Stimulated activated naive CD8-positive, alpha-beta T cell treated with anti-CD3 and anti-CD28 coated beads, Interleukin-15, amount 100 ng/mL, for 72 hours (primary cell): ENCODE measurements around the gene PTPRJ.
"Not testable (repeated sequence)": the region's sequence is repeated elsewhere in the genome, so short reads cannot be mapped to it uniquely, and the experiment has no call there.

Experiments used
- ATAC-seq: fragments of 150-1000 bp; cut with Tn5 transposase; 2 replicates; pipeline ENCODE4 v1.10.0; 2021; ENCODE audit warnings: mild to moderate bottlenecking, moderate library complexity
- DNase-seq, 2 donors: peaks; one replicate each; pipeline ENCODE4 v3.0.0; 2021 to 2022
- H3K27ac Mint-ChIP-seq, 2 donors: one replicate each; pipeline ENCODE4 v1.8.0; 2022; ENCODE audit warnings: mild to moderate bottlenecking in 2 of 2, mixed read lengths in 2 of 2, moderate library complexity in 2 of 2
- H3K27me3 Mint-ChIP-seq: one replicate; pipeline ENCODE4 v1.8.0; 2022; ENCODE audit warnings: mixed read lengths
- H3K4me1 Mint-ChIP-seq: one replicate; pipeline ENCODE4 v1.8.0; 2022; ENCODE audit warnings: mild to moderate bottlenecking, mixed read lengths
- H3K4me3 Mint-ChIP-seq, 2 donors: one replicate each; pipeline ENCODE4 v1.8.0; 2022; ENCODE audit warnings: mild to moderate bottlenecking in 2 of 2, mixed read lengths in 2 of 2, moderate library complexity in 1 of 2
- H3K9me3 Mint-ChIP-seq, 2 donors: one replicate each; pipeline ENCODE4 v1.8.0; 2022; ENCODE audit warnings: mixed read lengths in 2 of 2

The PTPRJ gene

GRCh38 chr11:48129697-48130395 is 149.5 kb downstream of the PTPRJ start:
- H3K27ac Mint-ChIP-seq = no peak overlapping the region
- no peaks in the 10 kb centered on the region for H3K27me3 Mint-ChIP-seq
- H3K9me3 Mint-ChIP-seq = no peaks in the 10 kb centered on the region
- no peak for ATAC-seq
- no peak for DNase-seq
- peaks cover 12% of the 10 kb centered on the region for H3K4me1 Mint-ChIP-seq
- no peak overlapping the region for H3K4me3 Mint-ChIP-seq

- Mint-ChIP-seq H3K9me3 (no peaks in the 10 kb centered on the region), H3K4me3 (no peak overlapping the region), H3K27ac (no peak overlapping the region)
Measured at GRCh38 chr11:48134221-48134922, 154.0 kb downstream of the PTPRJ start.

DNA sequence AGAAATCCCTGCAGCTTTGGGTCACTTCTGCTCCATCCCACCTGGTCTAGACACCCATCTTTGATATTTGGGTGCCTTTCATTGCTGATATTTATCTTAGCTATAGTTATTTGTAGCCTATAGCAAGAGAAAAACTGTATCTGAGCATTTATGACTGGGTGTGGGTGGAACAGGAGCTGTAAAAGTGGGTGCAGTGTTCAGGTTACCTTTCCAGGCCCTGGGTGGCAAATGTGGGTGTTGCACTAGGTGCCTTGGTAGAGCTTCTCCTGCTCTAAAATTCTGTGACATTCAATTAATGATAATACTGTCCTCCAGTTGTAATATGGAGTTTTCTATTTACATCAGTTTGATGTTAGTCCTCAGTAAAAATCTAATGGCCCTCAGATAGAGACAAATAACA is 157.9 kb downstream of the PTPRJ start:
- no peak for DNase-seq
- no peaks in the 10 kb centered on the region for H3K4me1 Mint-ChIP-seq
- H3K9me3 Mint-ChIP-seq = no peaks in the 10 kb centered on the region
- no peak for ATAC-seq
- H3K27me3 Mint-ChIP-seq = no peaks in the 10 kb centered on the region
- H3K4me3 Mint-ChIP-seq = no peak overlapping the region
- H3K27ac Mint-ChIP-seq = no peak overlapping the region

More at GRCh38 chr11:48134221-48134922, 154.0 kb downstream of the PTPRJ start:
- no peak for ATAC-seq
- Mint-ChIP-seq H3K4me1 (peaks cover 8% of the 10 kb centered on the region), H3K27me3 (no peaks in the 10 kb centered on the region)
- DNase-seq = no peak

DNA sequence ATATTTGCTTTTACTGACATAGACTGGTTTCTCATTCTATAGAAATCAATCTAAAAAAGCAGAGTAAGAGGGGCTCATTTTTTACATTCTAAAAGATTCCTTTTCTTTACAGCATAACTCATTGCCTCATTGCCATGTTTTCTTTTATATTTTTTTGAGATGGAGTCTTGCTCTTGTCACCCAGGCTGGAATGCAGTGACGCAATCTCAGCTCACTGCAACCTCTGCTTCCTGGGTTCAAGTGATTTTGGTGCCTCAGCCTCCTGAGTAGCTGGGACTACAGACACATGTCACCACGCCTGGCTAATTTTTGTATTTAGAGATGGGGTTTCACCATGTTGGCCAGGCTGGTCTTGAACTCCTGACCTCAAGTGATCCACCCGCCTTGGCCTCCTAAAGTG is 159.5 kb downstream of the PTPRJ start:
- peak overlapping the region in 1 of 2 donors; percentile 77 for H3K27ac Mint-ChIP-seq
- not testable (repeated sequence) for H3K4me1 Mint-ChIP-seq, H3K9me3 Mint-ChIP-seq, ATAC-seq, H3K4me3 Mint-ChIP-seq, H3K27me3 Mint-ChIP-seq, DNase-seq

DNA sequence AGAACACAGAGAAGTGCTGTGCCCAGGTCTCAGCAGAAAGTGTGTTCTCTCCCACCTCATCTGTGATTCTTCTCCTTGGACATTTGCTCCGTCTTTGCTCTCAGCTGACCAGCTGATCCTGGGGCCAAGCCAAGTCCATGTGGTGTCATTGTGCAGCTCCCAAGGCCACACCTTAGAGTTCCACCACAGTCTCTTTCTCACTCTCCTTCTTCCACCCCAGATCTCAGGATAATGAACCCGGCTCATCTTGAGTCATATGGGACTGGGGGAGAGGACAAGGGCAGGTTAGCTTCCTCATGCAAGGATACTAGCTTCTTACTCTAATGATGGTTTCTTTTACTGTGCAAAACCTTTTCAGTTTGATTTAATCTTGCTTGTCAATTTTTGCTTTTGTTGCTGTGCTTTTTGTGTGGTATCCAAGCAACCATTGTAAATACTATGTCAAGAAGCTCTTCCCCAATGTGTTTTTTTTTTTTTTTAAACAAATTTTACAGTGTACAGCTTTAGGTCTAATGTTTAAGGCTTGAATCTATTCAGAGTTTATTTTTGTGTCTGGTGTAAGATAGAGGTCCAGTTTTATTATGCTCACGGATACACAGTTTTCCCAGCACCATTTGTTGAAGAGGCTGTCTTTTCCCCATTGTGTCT is 161.2 kb downstream of the PTPRJ start:
- H3K27me3 Mint-ChIP-seq = no peaks in the 10 kb centered on the region
- no peaks in the 10 kb centered on the region for H3K4me1 Mint-ChIP-seq
- H3K27ac Mint-ChIP-seq = peak overlapping the region in 1 of 2 donors; percentile 86
- no peak overlapping the region for H3K4me3 Mint-ChIP-seq
- DNase-seq = no peak
- no peaks in the 10 kb centered on the region for H3K9me3 Mint-ChIP-seq
- no peak for ATAC-seq

- Mint-ChIP-seq H3K4me1 (no peaks in the 10 kb centered on the region), H3K4me3 (no peak overlapping the region), H3K9me3 (no peaks in the 10 kb centered on the region), H3K27me3 (no peaks in the 10 kb centered on the region), H3K27ac (no peak overlapping the region)
- no peak for DNase-seq
- no peak for ATAC-seq
Measured at GRCh38 chr11:48142889-48143288, 162.5 kb downstream of the PTPRJ start.

DNA sequence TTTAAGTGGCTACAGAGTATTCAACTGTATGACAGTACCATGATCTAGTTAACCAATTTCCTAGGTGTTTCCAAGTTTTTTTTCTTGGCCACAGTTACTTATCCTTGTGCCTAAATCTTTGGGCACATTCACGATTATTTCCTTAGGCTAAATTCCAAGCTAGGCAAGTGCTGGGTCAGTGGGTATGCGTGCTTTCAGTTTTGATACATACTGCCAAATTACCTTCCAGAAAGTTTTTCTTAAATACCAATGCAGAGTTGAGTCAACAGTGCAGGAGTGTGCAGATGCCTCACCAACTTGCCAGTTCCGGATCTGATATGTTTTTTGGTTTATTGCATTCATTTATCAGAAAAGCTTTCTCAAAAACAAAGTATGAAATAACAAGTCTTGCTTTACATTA is 168.4 kb downstream of the PTPRJ start:
- H3K9me3 Mint-ChIP-seq = peaks cover 3 to 15% of the 10 kb centered on the region in 2 donors
- no peak for DNase-seq
- no peak overlapping the region for H3K4me3 Mint-ChIP-seq
- no peak for ATAC-seq
- H3K27ac Mint-ChIP-seq = no peak overlapping the region
- no peaks in the 10 kb centered on the region for H3K4me1 Mint-ChIP-seq
- no peaks in the 10 kb centered on the region for H3K27me3 Mint-ChIP-seq

DNA sequence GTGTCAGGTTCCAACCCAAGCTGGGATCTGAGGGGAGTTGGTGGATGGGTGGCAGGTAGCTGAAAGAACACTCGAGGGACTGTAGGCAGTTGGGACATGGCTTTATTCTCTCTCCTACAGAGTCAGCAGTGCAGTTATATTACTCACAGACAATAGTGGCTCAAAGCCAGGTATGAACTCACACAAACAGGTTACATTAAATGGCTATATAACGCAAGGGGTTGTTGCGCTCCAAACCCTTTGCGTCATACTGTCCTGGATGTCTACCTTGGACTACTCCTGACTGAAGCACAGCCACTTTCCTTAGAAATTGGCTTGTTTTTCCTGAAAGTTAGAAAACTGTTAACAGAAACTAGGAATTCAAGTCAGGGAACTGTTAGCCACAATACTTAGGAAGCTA is 169.9 kb downstream of the PTPRJ start:
- H3K27ac Mint-ChIP-seq = no peak overlapping the region
- DNase-seq = no peak

DNA sequence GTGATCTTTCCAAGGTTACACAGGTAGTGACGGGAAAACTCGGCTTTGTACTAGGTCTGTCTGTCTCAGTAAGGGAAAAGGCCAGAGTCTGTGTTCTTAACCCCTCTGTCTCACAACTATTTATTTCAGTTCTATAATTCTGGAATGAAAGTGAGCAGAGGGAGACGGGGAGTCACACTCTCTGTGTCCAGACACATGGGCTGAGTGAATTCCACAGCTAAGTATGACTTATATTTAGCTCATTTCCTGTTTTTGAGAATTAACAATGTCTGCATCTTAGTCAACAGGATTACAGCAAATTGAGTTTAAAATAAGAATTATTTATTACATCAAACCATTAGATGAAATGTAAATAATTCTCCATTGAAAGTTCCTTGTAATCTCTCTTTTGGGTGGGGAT is 173.8 kb downstream of the PTPRJ start:
- peaks cover 15 to 18% of the 10 kb centered on the region in 2 donors for H3K9me3 Mint-ChIP-seq
- no peaks in the 10 kb centered on the region for H3K4me1 Mint-ChIP-seq
- no peak for ATAC-seq
- H3K27ac Mint-ChIP-seq = no peak overlapping the region
- H3K27me3 Mint-ChIP-seq = no peaks in the 10 kb centered on the region
- H3K4me3 Mint-ChIP-seq = no peak overlapping the region
- DNase-seq = no peak

More for the DNA sequence above, 169.9 kb downstream of the PTPRJ start:
- Mint-ChIP-seq H3K27me3 (no peaks in the 10 kb centered on the region), H3K4me3 (no peak overlapping the region), H3K9me3 (peaks cover 15 to 18% of the 10 kb centered on the region in 2 donors), H3K4me1 (no peaks in the 10 kb centered on the region)
- no peak for ATAC-seq

DNA sequence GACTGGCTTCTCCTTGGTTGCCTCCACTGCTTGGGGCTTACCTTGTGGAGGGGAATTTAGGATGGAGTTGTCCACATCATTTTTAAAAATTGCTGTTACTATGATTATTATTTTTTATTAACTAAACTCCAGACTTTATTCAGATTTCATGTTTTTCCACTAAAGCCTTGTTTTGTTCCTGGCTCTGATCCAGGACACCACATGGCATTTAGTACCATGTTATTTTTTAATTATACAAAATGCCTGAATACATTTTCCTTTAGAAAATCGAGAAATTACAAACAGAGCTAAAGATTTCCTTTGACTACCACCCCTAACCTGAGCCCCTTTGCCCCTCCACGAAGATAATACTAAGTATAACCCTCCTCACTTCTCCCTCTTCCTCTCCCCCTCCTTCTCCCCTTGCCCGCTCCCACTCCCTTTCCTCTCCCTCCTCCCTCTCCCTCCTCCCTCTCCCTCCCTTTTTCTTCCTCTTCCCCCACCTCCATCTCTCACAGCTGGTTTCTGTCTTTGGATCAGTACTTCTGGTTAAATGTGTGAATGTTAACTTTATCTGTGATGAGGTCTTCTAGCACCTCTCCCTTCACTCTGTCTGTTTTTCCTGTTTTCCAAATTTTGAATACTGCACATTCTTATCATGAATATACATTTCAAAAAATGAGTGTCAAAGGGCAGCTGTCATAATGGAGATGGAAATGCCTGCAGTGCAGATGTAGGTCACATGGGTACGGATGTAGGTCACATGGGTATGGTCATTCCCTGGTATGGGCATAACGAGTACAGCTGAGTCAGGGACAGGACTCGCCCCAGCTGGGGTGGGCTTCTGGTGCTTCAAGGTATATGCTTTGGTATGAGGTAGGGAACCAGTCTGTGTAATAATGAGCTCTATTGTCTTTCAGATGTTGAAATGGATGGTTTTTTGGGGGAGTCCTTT is 181.9 kb downstream of the PTPRJ start:
- Mint-ChIP-seq H3K4me3 (no peak overlapping the region), H3K4me1 (no peaks in the 10 kb centered on the region), H3K9me3 (no peaks in the 10 kb centered on the region), H3K27me3 (no peaks in the 10 kb centered on the region), H3K27ac (peak overlapping the region in 1 of 2 donors; percentile 83)
- no peak for DNase-seq
- no peak for ATAC-seq

DNA sequence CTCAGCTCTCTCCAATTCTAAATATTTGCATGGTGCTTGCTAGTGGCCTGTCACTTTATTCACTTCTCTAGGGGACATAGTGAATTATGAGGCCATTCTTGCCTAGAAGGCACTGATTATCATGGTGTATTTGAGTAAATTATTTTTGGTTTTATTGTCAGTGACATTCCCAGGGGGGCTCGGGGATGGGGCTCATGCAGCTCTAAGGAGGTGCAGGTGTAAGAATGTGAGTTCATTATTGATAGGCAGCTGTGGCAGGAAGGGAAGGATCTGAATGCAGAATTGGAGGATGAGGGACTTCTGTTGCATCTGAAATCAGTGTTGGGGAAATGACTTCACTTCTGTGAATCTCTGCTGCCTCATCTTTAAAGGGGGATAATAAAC is 182.5 kb downstream of the PTPRJ start:
- no peak overlapping the region for H3K27ac Mint-ChIP-seq
- H3K4me1 Mint-ChIP-seq = no peaks in the 10 kb centered on the region
- H3K9me3 Mint-ChIP-seq = no peaks in the 10 kb centered on the region
- H3K27me3 Mint-ChIP-seq = no peaks in the 10 kb centered on the region
- DNase-seq = no peak
- H3K4me3 Mint-ChIP-seq = no peak overlapping the region
- no peak for ATAC-seq

DNA sequence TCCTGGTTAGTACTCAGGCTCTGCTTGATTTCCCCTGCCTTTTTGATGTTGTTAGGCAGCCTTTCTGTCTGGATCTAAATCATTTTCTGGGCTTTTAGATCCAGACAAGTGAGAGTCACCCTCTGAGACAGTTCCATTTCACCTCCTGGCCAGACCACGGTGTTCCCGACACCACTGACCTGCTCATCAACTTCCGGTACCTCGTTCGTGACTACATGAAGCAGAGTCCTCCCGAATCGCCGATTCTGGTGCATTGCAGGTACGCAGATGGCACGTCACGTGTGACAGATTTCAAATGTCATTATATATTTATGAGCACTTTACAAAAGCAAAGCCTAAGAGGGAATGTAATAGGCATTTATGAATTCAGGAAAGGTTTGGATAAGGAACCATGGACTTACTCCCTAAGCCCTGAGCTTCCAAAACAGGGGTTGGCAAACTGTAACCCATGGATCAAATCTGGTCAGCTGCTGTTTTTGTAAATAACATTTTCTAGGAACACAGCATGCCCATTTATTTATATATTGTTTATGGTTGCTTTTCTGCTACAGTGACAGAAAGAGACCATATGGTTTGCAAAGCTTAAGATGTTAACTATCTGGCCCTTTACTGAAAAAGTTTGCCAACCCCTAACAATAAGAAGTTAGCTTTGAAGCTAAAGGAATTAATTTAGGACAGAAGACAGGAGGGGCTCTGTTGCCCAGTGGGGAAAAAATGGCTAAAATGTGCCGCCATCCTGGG is 183.2 kb downstream of the PTPRJ start:
- no peak for DNase-seq
- Mint-ChIP-seq H3K27ac (peak overlapping the region in 1 of 2 donors; percentile 0), H3K27me3 (no peaks in the 10 kb centered on the region), H3K4me3 (no peak overlapping the region), H3K9me3 (no peaks in the 10 kb centered on the region), H3K4me1 (no peaks in the 10 kb centered on the region)
- no peak for ATAC-seq

GRCh38 chr11:48164836-48165235 is 184.5 kb downstream of the PTPRJ start:
- no peak for DNase-seq
- H3K27ac Mint-ChIP-seq = no peak overlapping the region
- ATAC-seq = no peak
- H3K9me3 Mint-ChIP-seq = no peaks in the 10 kb centered on the region
- no peak overlapping the region for H3K4me3 Mint-ChIP-seq
- H3K4me1 Mint-ChIP-seq = peaks cover 7% of the 10 kb centered on the region
- H3K27me3 Mint-ChIP-seq = no peaks in the 10 kb centered on the region

DNA sequence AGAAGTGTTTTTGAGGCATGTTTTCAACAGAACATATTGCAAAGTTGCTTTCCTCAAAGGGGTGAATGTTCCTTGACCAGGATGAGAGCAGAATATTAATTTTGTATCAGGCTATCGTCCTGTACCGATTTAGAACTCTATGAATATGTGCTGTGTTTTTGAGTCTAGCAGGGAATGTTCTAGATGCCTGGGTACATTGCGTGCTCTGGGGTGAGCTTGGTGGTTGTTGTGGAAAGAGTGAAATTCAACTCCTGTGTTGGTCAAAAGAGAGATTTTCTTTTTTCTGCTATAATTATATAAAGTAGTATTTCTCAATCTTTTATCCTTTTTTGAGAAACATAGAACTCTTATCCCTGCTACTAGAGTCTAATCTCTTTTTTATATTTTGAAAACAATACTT is 185.1 kb downstream of the PTPRJ start:
- Mint-ChIP-seq H3K27ac (no peak overlapping the region), H3K4me1 (peaks cover 11% of the 10 kb centered on the region)

DNA sequence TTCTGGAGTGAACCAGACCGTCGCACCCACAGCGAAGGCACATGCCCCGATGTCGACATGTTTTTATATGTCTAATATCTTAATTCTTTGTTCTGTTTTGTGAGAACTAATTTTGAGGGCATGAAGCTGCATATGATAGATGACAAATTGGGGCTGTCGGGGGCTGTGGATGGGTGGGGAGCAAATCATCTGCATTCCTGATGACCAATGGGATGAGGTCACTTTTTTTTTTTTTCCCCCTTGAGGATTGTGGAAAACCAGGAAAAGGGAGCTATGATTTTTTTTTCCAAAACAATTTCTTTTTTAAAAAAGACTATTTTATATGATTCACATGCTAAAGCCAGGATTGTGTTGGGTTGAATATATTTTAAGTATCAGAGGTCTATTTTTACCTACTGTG is 187.0 kb downstream of the PTPRJ start:
- Mint-ChIP-seq H3K4me3 (no peak overlapping the region), H3K27ac (no peak overlapping the region), H3K9me3 (no peaks in the 10 kb centered on the region), H3K27me3 (no peaks in the 10 kb centered on the region), H3K4me1 (peaks cover 26% of the 10 kb centered on the region)
- DNase-seq = no peak
- no peak for ATAC-seq

More for the DNA sequence above, 185.1 kb downstream of the PTPRJ start:
- Mint-ChIP-seq H3K27me3 (no peaks in the 10 kb centered on the region), H3K4me3 (no peak overlapping the region), H3K9me3 (no peaks in the 10 kb centered on the region)
- DNase-seq (no peak), ATAC-seq (no peak)
